ENCODE data around the gene COX7C. TPM values are rescaled to one million over a fixed set of nuclear protein-coding genes. Genes with fewer than 3 reads are reported as not detected.

Gene COX7C
- total RNA-seq, 1 experiment from 2014 or later: 1,292 TPM

DNA sequence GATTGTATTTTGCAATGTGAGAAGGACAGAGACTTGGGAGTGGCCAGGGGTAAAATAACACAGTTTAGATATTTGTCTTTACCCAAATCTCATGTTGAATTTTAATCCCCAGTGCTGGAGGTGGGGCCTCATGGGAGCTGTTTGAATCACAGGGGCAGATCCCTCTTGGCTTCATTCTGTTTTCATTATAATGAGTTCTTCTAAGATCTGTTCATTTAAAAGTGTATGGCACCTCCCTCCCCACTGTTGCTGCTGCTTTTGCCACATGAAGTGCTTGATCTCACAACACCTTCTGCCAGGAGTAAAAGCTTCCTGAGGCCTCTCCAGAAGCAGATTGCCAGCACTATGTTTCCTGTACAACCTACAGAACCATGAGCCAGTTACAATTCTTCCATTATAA is 28.1 kb downstream of the COX7C start:
- H2AK5ac ChIP-seq (ENCODE audit: insufficient read length, low read length): no peak overlapping the region
- no peak overlapping the region for H4K5ac ChIP-seq (ENCODE audit: insufficient read length, low read depth, low read length)
- no peaks in the 10 kb centered on the region for H4K20me1 ChIP-seq (ENCODE audit: control insufficient read depth, insufficient read depth, insufficient read length)
- TF ChIP-seq, protein P1, sequence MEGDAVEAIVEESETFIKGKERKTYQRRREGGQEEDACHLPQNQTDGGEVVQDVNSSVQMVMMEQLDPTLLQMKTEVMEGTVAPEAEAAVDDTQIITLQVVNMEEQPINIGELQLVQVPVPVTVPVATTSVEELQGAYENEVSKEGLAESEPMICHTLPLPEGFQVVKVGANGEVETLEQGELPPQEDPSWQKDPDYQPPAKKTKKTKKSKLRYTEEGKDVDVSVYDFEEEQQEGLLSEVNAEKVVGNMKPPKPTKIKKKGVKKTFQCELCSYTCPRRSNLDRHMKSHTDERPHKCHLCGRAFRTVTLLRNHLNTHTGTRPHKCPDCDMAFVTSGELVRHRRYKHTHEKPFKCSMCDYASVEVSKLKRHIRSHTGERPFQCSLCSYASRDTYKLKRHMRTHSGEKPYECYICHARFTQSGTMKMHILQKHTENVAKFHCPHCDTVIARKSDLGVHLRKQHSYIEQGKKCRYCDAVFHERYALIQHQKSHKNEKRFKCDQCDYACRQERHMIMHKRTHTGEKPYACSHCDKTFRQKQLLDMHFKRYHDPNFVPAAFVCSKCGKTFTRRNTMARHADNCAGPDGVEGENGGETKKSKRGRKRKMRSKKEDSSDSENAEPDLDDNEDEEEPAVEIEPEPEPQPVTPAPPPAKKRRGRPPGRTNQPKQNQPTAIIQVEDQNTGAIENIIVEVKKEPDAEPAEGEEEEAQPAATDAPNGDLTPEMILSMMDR (conservative IDR thresholded peaks at IDR 0.05): no peak
- no peak overlapping the region for H2BK120ac ChIP-seq (ENCODE audit: low read depth, low read length, poor library complexity, severe bottlenecking)
- no peaks in the 10 kb centered on the region for H3K79me2 ChIP-seq (ENCODE audit: insufficient read depth, low read length)
- H3K4me1 ChIP-seq (ENCODE audit: insufficient read depth, low read length): peaks cover 16% of the 10 kb centered on the region; the same call in 1 of the 2 replicates
- H3T11ph ChIP-seq (ENCODE audit: low read length): no peak overlapping the region
- Mint-ChIP-seq H3K4me1 (peaks cover 74 to 81% of the 10 kb centered on the region in 2 experiments), H3K9me3 (no peaks in the 10 kb centered on the region; a peak in 1 of 5 replicates), H3K27me3 (ENCODE audit: low read depth) (no peaks in the 10 kb centered on the region), H3K27ac (peak overlapping the region; percentile 93 to 98 (median 95); a peak in 6 of 7 replicates), H3K4me3 (no peak overlapping the region; a peak in 1 of 5 replicates), H3K36me3 (ENCODE audit: insufficient read depth in 1 of 3, low read depth in 3 of 3) (peaks cover 0 to 9% (median 0%) of the 10 kb centered on the region in 3 experiments; a peak in 2 of 7 replicates)
- peak overlapping the region; percentile 7 for H2BK12ac ChIP-seq (ENCODE audit: insufficient read length, low read depth, low read length)
- no peak overlapping the region for H2BK20ac ChIP-seq (ENCODE audit: low read depth, low read length, poor library complexity, severe bottlenecking)
- H3K23ac ChIP-seq (ENCODE audit: insufficient read length, low read depth, low read length): no peak overlapping the region
- H3K4ac ChIP-seq (ENCODE audit: low read depth, low read length): no peak overlapping the region
- no peak overlapping the region for H2AFZ ChIP-seq (ENCODE audit: low read length)
- H4K91ac ChIP-seq (ENCODE audit: insufficient read length, low read depth, low read length): no peak overlapping the region
- no peak overlapping the region for H3K18ac ChIP-seq (ENCODE audit: insufficient read length, low read depth, low read length)
- H3K4me2 ChIP-seq (ENCODE audit: insufficient read depth, insufficient read length, low read length): no peak overlapping the region
- H3K27ac ChIP-seq (ENCODE audit: insufficient read length, low read depth, low read length): peak overlapping the region; percentile 87
- no peak for DNase-seq
- no peak overlapping the region for H2BK15ac ChIP-seq (ENCODE audit: low read depth, low read length)
- H3K9ac ChIP-seq (ENCODE audit: extremely low read depth, insufficient read length, low read length): no peak overlapping the region
- H2BK5ac ChIP-seq (ENCODE audit: insufficient read length, low read length): no peak overlapping the region
- H3K27me3 ChIP-seq (ENCODE audit: insufficient read depth, low read length): no peaks in the 10 kb centered on the region
- no peak overlapping the region for H4K8ac ChIP-seq (replicated peaks; ENCODE audit: insufficient read length, low read depth, low read length)
- no peak overlapping the region for H3K14ac ChIP-seq (ENCODE audit: insufficient read depth, low read length)
- no peaks in the 10 kb centered on the region for H3K23me2 ChIP-seq (ENCODE audit: insufficient read length, low read depth, low read length, poor library complexity, severe bottlenecking)
- no peaks in the 10 kb centered on the region for H3K79me1 ChIP-seq (ENCODE audit: insufficient read depth, low read depth, low read length, poor library complexity, severe bottlenecking)
- no peak overlapping the region for H3K56ac ChIP-seq (ENCODE audit: insufficient read length, low read depth, low read length)
- no peaks in the 10 kb centered on the region for H3K9me3 ChIP-seq (ENCODE audit: control insufficient read depth, low read depth, low read length)

Data from H9 (cell line).